ENCODE results near the gene RASGRP2. TPM values are rescaled to one million over a fixed set of nuclear protein-coding genes. Genes with fewer than 3 reads are reported as not detected.

Gene RASGRP2
- total and polyA plus RNA-seq, 11 donors = 16.2 to 78.9 (median 28.1) TPM

DNA sequence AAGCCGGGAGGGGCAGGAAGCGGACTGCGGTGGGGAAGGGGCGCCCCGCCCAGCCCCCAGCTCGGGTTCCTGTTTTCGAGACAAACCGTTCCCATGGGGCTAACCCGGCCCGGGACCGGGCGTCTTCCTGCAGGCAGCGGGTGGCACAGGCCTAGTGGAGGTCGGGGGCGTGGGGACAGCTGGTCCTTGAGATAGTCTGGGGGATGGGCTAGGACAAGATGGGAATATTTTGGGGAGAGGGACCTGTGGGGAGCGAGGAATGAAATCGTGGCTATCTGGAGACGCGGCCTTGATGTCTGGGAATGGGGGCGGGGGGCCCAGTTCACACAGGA lies 1.2 kb upstream of the RASGRP2 start:
- Histone ChIP-seq H3K27ac (peak overlapping the region; percentile 80 to 98 (median 94)), H3K9me3 (no peaks in the 10 kb centered on the region), H3K4me1 (peaks cover 4 to 49% (median 28%) of the 10 kb centered on the region in 12 donors), H3K4me3 (peak overlapping the region; percentile 27 to 88 (median 58)), H3K36me3 (peaks cover 0 to 5% (median 0%) of the 10 kb centered on the region in 9 donors), H3K27me3 (no peaks in the 10 kb centered on the region)
- TF ChIP-seq, protein P1, sequence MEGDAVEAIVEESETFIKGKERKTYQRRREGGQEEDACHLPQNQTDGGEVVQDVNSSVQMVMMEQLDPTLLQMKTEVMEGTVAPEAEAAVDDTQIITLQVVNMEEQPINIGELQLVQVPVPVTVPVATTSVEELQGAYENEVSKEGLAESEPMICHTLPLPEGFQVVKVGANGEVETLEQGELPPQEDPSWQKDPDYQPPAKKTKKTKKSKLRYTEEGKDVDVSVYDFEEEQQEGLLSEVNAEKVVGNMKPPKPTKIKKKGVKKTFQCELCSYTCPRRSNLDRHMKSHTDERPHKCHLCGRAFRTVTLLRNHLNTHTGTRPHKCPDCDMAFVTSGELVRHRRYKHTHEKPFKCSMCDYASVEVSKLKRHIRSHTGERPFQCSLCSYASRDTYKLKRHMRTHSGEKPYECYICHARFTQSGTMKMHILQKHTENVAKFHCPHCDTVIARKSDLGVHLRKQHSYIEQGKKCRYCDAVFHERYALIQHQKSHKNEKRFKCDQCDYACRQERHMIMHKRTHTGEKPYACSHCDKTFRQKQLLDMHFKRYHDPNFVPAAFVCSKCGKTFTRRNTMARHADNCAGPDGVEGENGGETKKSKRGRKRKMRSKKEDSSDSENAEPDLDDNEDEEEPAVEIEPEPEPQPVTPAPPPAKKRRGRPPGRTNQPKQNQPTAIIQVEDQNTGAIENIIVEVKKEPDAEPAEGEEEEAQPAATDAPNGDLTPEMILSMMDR (IDR thresholded peaks at IDR 0.05) = no peak
- DNase-seq = peak; percentile 88 to 93 (median 90)
- peak; percentile 11 to 45 (median 16) for ATAC-seq
- 1 to 2% (median 1%) methylated on average over 11 to 20 of the region's 20 CpGs for WGBS, 4 donors
- intact Hi-C loops (cut with DNase I) = loop anchor here in 1 of 10 donors (2.0 kb wide), 1 partner anchor 34 kb away; the partner anchor contains the start of gene SF1

DNA sequence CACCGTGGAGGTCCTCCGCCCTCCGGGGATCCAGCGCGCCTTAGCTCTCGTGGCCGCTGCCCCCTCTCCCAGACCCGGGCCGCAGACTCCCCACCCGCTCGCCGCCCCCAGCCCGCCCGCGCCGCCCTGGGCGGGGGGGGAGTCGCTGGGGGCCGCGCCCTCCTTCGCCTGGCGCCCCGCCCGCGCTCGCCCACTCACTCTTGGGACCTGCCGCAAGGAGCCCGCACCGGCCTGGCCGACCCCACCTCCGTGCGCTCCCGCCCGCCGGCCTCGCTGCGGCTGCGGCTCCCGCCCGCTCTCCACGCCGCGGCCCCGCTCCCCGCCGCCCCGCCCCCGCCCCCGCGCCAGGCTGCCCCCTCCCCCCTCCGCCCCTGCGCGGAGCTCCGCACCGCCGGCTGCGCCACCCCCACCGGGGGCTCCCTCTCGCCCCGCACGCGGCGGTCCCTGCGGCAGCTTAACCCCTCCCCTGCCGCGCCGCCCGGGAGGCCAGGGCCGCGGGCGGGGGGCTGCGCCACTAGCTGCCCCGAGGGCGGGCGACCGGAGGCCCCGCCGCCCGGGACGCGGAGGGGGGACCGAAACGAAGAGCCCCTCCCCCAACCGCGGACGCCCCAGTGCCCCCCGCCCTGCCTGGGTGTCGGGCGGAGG lies 724 bp upstream of the RASGRP2 start:
- 1 to 2% (median 2%) methylated on average over 7 to 85 of the region's 89 CpGs for WGBS, 4 donors
- DNase-seq (peak in 1 of 5 donors; percentile 61), ATAC-seq (no peak)
- peaks cover 4 to 49% (median 28%) of the 10 kb centered on the region in 12 donors for H3K4me1 ChIP-seq
- TF ChIP-seq, protein P1 (IDR thresholded peaks at IDR 0.05) = no peak
- TF ChIP-seq POLR2A (IDR thresholded peaks at IDR 0.05) = no peak
- no peaks in the 10 kb centered on the region for H3K9me3 ChIP-seq
- H3K4me3 ChIP-seq = peak overlapping the region; percentile 32 to 88 (median 60)
- intact Hi-C loops (cut with DNase I) = loop anchor here in 3 of 10 donors (2.0 to 5.0 kb wide), 2 partner anchors 33 to 34 kb away; partner anchors contain the start of gene SF1 (in 3 of the 3)
- peak overlapping the region; percentile 80 to 98 (median 94) for H3K27ac ChIP-seq
- peaks cover 0 to 1% (median 0%) of the 10 kb centered on the region in 9 donors for H3K36me3 ChIP-seq
- no peaks in the 10 kb centered on the region for H3K27me3 ChIP-seq

DNA sequence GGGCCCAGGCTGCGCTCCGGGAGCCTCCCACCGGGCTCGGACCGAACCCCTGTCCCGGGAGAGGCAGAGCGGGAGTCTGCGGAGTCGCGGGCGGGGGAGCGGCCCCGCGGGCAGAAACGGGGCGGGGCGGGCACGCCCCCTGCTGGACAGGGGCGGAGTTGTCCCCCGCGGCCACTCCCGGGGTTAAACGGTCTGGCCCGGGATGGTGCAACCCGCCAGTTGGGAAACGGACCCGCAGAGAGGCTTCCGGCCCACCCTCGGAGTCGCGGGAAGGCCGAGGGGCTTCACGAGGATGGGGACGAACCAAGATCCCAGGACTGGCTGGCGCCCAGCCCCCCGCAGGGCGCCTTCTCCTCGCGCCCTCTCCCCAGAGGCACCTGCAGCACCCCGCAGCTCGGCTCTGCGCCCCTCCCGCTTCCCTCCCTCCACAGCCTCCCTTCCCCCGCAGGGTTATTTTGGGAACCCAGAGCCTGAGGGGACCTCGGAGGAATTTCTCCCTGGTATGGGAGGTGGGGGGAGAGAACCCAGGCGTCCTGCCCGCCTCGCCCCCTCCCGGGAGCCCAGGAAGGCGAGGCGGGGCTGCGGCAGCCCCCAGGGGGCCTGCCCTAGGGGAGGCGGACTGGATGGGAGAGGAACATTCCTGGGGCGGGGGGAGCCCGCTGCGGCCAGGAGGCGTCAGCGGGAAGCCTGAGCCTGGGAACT lies 902 bp downstream of the RASGRP2 start:
- intact Hi-C loops (cut with DNase I) = loop anchor here in 5 of 10 donors (2.0 to 5.0 kb wide), 4 partner anchors 24 to 54 kb away; partner anchors contain the start of gene SF1 (in 4 of the 5)
- TF ChIP-seq POLR2A (IDR thresholded peaks at IDR 0.05) = peak in 1 of 2 donors; percentile 55
- TF ChIP-seq, protein P1 (IDR thresholded peaks at IDR 0.05) = peak; percentile 74 to 94 (median 88)
- Histone ChIP-seq H3K9me3 (no peaks in the 10 kb centered on the region), H3K4me1 (peaks cover 4 to 49% (median 28%) of the 10 kb centered on the region in 12 donors), H3K27ac (peak overlapping the region; percentile 76 to 98 (median 94)), H3K36me3 (peaks cover 0 to 1% (median 0%) of the 10 kb centered on the region in 9 donors), H3K4me3 (peak overlapping the region; percentile 32 to 88 (median 60)), H3K27me3 (no peaks in the 10 kb centered on the region)
- DNase-seq (peak; percentile 81 to 93 (median 86)), ATAC-seq (peak; percentile 7 to 47 (median 42))
- 1% methylated on average over 23 to 58 of the region's 58 CpGs for WGBS, 4 donors
